Kidney (tissue), 14 donors: ENCODE measurements around the gene SMIM24. TPM values are rescaled to one million over a fixed set of nuclear protein-coding genes. Genes with fewer than 3 reads are reported as not detected.

ENCODE experiments used
- DNase-seq, 5 donors: peaks; one replicate each; pipeline ENCODE4 v3.0.0-alpha.2; 2013 to 2020
- FAIRE-seq: peaks from 2 replicates; lab custom pipeline; 2012; peaks lifted over from hg19 to GRCh38; lab: Jason Lieb, UNC
- H3K27ac ChIP-seq, 2 donors: one replicate each; pipeline ENCODE4 v1.7.0; 2013; ENCODE audit warnings: low read depth in 2 of 2, low read length in 2 of 2, inconsistent platforms in 1 of 2
- H3K27me3 ChIP-seq: one replicate; pipeline ENCODE4 v1.7.1; 2013; ENCODE audit warnings: low read length, inconsistent platforms; ENCODE audit not compliant: control insufficient read depth, insufficient read depth
- H3K36me3 ChIP-seq, 3 donors: one replicate each; pipeline versions ENCODE4 v1.7.0 to v1.7.1; 2013; ENCODE audit warnings: low read length in 3 of 3, control low read depth in 1 of 3, inconsistent platforms in 1 of 3; ENCODE audit not compliant: insufficient read depth in 3 of 3, control insufficient read depth in 2 of 3
- H3K4me1 ChIP-seq, 3 donors: one replicate each; pipeline versions ENCODE4 v1.7.0 to v1.7.1; 2013; ENCODE audit warnings: low read length in 3 of 3, inconsistent platforms in 1 of 3, low read depth in 1 of 3; ENCODE audit not compliant: control insufficient read depth in 2 of 3, insufficient read depth in 2 of 3
- H3K4me3 ChIP-seq, 3 donors: one replicate each; pipeline versions ENCODE4 v1.7.0 to v1.8.1; 2013; ENCODE audit warnings: low read length in 3 of 3, control low read depth in 1 of 3, inconsistent platforms in 1 of 3
- H3K9ac ChIP-seq, 3 donors: one replicate each; pipeline versions ENCODE4 v1.7.0 to v1.7.1; 2013; ENCODE audit warnings: low read length in 3 of 3, control low read depth in 1 of 3, inconsistent platforms in 1 of 3
- H3K9me3 ChIP-seq, 3 donors: one replicate each; pipeline versions ENCODE4 v1.7.0 to v1.7.1; 2013; ENCODE audit warnings: low read length in 3 of 3, control low read depth in 1 of 3, inconsistent platforms in 1 of 3; ENCODE audit not compliant: control insufficient read depth in 2 of 3, insufficient read depth in 1 of 3
- CTCF ChIP-seq: IDR thresholded peaks from 3 replicates; pipeline ENCODE4 v1.5.1; 2012; ENCODE audit warnings: mild to moderate bottlenecking, moderate library complexity, borderline replicate concordance; ENCODE audit not compliant: insufficient read depth; ENCODE audit errors: extremely low read depth
- intact Hi-C: fragments of 100-400 bp; cut with DNase I; formaldehyde crosslinking; loops from one replicate; pipeline ENCODE4 v1.11.1; 2022
- polyA plus RNA-seq: library from polyadenylated mRNA; stranded (reverse); fragments of 350-450 nt; fragmentation: Illumina TruSeq; extraction: RNeasy Lipid Tissue Mini Kit (QIAGEN cat#74804); gene quantifications from one replicate; pipeline ENCODE4 v1.2.3, GENCODE V29; 2014; ENCODE audit warnings: low read depth, low replicate concordance; ENCODE audit not compliant: insufficient read depth
- total RNA-seq: library from RNA; stranded (reverse); fragmentation: NEBNext Ultra II Directional; extraction: Animal tissue kit (Norgen Biotek cat#: 25700); gene quantifications from one replicate; pipeline ENCODE4 v1.2.1, GENCODE V29; 2021
- donor health status: control.
- donor health status: control.
- donor health status: control.
- donor health status: control.
- donor health status: control.
- donor health status: DM: yes; HTN: yes; CAD: no.
- donor health status: Normal renal cell carcinoma (clear cell type).

SMIM24 gene
- total and polyA plus RNA-seq, 2 donors from 2014 or later = 49.8 to 1,108 TPM

- Histone ChIP-seq H3K27ac (no peak overlapping the region), H3K9ac (no peak overlapping the region), H3K27me3 (no peaks in the 10 kb centered on the region), H3K36me3 (peaks cover 2 to 29% (median 17%) of the 10 kb centered on the region in 3 donors), H3K4me1 (peaks cover 0 to 9% (median 0%) of the 10 kb centered on the region in 3 donors), H3K9me3 (no peaks in the 10 kb centered on the region), H3K4me3 (no peak overlapping the region)
- no peak for TF ChIP-seq CTCF
- no peak for FAIRE-seq
- DNase-seq = no peak
- intact Hi-C loops = no loop called here
These were observed 28.0 kb downstream of the SMIM24 start for GRCh38 chr19:3452171-3452941.

- peaks cover 0 to 4% (median 0%) of the 10 kb centered on the region in 3 donors for H3K4me1 ChIP-seq
- DNase-seq (no peak), FAIRE-seq (no peak)
- no peak overlapping the region for H3K4me3 ChIP-seq
- intact Hi-C loops = no loop called here
- no peaks in the 10 kb centered on the region for H3K9me3 ChIP-seq
- no peak overlapping the region for H3K9ac ChIP-seq
- TF ChIP-seq CTCF = no peak
- no peaks in the 10 kb centered on the region for H3K27me3 ChIP-seq
- H3K36me3 ChIP-seq = peaks cover 2 to 29% (median 17%) of the 10 kb centered on the region in 3 donors
- H3K27ac ChIP-seq = peak overlapping the region; percentile 70 to 71
These were observed 28.9 kb downstream of the SMIM24 start for GRCh38 chr19:3451451-3451866.

GRCh38 chr19:3450796-3451411 is 29.4 kb downstream of the SMIM24 start:
- peaks cover 0 to 4% (median 0%) of the 10 kb centered on the region in 3 donors for H3K4me1 ChIP-seq
- peaks cover 2 to 34% (median 19%) of the 10 kb centered on the region in 3 donors for H3K36me3 ChIP-seq
- H3K27ac ChIP-seq = peak overlapping the region; percentile 77 to 86
- intact Hi-C loops = no loop called here
- no peaks in the 10 kb centered on the region for H3K27me3 ChIP-seq
- DNase-seq (peak in 4 of 5 donors; percentile 67 to 92 (median 75)), FAIRE-seq (peak; percentile 81)
- no peak overlapping the region for H3K9ac ChIP-seq
- no peak for TF ChIP-seq CTCF
- no peaks in the 10 kb centered on the region for H3K9me3 ChIP-seq
- H3K4me3 ChIP-seq = no peak overlapping the region
